22Rv1 (cell line): Measurements from ENCODE around the gene IDE.

Experiments
- H3K27ac ChIP-seq: fragments of 450-650 bp; 2 replicates; pipeline ENCODE4 v1.5.1; 2017
- ZFX ChIP-seq: fragments of 450-650 bp; IDR thresholded peaks from 2 replicates; pipeline ENCODE4 v1.6.1; 2017; ENCODE audit warnings: antibody characterized with exemption, borderline replicate concordance
- TF ChIP-seq, protein P1 (sequence below): fragments of 450-650 bp; IDR thresholded peaks from 2 replicates; pipeline ENCODE4 v1.5.1; 2017; ENCODE audit warnings: mild to moderate bottlenecking

Gene IDE

DNA sequence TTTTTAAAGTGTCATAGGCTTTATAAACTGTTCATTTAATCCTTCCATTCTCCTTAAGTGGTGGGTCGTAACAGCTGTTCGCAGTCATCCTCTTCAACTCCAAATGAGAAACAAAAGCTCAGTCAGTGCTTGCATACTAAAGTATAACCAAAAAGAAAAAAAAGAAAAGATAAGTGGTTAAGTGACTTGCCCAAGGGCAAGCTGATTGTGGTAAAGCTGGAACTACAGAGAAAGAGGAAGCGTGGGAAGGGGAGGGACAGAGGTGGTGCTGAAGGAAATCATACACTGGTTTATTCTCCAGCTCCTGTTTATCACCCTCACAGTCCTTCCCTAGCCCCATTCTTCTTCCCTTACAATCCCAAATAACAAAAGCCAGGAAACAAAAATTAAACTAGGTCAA lies 29.6 kb downstream of the IDE start:
- TF ChIP-seq, protein P1, sequence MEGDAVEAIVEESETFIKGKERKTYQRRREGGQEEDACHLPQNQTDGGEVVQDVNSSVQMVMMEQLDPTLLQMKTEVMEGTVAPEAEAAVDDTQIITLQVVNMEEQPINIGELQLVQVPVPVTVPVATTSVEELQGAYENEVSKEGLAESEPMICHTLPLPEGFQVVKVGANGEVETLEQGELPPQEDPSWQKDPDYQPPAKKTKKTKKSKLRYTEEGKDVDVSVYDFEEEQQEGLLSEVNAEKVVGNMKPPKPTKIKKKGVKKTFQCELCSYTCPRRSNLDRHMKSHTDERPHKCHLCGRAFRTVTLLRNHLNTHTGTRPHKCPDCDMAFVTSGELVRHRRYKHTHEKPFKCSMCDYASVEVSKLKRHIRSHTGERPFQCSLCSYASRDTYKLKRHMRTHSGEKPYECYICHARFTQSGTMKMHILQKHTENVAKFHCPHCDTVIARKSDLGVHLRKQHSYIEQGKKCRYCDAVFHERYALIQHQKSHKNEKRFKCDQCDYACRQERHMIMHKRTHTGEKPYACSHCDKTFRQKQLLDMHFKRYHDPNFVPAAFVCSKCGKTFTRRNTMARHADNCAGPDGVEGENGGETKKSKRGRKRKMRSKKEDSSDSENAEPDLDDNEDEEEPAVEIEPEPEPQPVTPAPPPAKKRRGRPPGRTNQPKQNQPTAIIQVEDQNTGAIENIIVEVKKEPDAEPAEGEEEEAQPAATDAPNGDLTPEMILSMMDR = no peak
- TF ChIP-seq ZFX = no peak
- no peak overlapping the region for H3K27ac ChIP-seq

DNA sequence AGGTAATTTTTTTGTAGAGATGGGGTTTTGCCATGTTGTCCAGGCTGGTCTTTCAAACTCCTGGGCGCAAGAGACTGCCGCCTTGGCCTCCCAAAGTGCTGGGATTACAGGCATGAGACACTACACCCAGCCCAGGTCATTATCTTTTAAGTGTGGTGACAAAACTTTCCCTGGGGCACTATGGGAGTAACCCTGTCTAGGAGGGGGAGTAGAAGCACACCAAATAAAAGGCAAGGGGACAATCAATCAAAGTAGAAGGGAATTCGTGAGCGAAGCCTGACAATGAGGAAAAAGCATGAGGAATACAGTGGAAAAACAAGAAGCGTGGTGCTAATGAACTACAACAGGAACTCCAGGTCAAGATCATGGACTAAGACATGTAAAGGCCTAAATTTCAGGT lies 31.4 kb downstream of the IDE start:
- TF ChIP-seq ZFX = no peak
- TF ChIP-seq, protein P1 = no peak
- H3K27ac ChIP-seq = no peak overlapping the region

DNA sequence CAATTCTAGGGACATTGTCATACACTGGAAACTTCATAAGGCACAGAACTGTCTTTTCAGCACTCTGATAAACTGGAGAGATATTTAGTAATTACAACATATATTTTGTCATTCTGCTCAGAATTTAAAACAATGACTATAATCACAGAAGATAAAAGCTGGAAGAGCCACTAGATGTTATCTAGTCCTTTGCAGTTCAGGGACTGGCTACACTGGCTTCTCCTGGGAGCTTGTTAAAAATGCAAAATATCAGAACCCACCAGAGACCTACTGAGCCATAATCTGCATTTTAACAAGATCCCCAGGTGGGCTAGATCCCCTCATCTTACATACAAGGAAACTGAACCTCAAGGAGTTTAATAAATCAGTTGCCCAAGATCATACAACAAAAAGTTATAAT lies 32.3 kb downstream of the IDE start:
- no peak overlapping the region for H3K27ac ChIP-seq
- no peak for TF ChIP-seq ZFX
- TF ChIP-seq, protein P1 = no peak

DNA sequence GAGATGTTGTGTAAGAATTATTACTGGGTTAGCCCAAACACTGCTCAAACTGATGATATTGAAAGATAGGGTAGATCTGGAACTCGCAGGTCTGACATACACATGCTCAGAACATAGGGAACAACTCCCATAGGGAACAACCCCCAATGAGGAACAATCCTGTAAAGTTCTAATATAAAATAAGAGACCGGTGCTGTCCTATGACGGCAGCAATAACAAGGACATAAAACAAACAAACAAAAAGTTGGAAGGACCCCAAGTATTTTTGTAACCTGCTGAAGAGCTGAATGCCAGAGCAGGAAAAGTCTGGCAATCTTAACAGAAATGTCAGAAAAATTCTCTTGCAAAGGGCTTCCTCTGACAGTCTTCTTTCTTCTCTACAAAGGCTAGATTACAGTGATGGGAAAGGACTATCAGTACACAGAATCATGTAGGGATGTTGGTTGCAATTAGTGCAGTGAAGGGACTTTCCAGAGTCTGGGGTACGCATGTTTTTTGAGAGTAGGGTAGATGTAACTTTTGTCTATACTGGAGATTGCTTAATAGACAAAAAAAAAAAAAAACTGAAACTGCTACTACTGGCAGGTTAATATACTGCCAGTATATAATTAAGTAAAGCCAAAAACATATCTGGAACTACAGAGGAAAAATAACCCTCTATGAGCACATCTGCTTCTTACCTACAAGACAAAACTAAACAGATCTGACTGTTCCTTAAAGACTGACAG lies 35.5 kb downstream of the IDE start:
- no peak for TF ChIP-seq ZFX
- TF ChIP-seq, protein P1 = no peak
- peak overlapping the region; percentile 22 for H3K27ac ChIP-seq

DNA sequence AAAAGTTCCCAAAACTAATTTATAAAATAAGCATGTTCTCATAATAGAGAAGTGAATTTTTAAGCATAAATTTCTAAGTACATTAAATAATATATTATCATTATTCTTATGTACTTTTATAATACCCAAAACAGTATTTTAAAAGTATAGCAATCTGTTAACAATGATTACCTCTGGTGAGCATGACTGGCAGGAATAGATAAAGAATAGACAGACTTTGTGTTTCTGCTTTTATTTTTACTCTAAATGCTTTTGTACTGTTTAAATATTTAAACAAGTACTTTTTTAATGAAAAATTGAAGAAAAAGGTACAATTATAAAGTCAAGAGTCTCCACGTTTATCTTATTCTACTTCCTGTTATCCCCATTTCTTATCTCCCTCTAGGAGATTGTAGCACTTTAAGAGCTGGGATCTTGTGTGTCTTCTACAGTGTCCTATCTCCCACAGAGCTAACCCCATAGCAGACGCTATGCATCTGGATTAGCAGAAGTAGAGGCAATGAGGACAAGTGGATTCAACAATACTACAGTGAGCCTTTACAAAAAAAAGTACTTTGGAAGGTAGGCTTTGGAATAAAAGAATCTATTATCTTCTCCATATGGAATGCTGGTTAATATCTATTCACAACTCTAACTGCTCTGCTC lies 42.9 kb downstream of the IDE start:
- no peak overlapping the region for H3K27ac ChIP-seq
- TF ChIP-seq, protein P1 = no peak
- no peak for TF ChIP-seq ZFX

DNA sequence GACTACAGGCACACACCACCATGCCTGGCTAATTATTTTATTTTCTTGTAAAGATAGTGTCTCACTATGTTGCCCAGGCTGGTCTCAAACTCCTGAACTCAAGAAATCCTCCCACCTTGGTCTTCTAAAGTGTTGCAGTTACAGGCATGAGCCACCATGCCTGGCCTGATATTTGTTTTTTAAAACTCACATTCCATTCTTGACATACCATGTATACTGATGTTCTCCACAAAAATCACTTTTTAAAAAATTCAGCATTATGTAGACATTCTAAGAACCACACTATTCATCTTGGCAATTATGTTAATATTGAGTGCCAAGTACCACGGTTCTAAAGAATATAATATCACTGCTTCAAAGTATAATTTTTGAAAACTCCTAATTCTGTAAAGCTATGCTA lies 43.5 kb downstream of the IDE start:
- no peak overlapping the region for H3K27ac ChIP-seq
- TF ChIP-seq, protein P1 = no peak
- no peak for TF ChIP-seq ZFX

DNA sequence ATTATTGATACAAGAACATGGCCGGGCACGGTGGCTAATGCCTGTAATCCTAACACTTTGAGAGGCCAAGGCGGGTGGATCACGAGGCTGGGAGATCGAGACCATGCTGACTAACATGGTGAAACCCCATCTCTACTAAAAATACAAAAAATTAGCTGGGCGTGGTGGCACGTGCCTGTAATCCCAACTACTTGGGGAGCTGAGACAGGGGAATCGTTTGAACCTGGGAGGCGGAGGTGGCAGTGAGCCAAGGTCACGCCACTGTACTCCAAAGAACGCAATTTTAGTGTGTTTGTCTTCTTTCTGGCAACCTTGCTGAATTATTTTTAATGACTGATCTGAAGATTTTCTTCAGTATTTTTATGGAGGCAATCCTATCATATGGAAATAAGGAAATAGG lies 46.2 kb downstream of the IDE start:
- TF ChIP-seq, protein P1 = no peak
- TF ChIP-seq ZFX = no peak
- H3K27ac ChIP-seq = no peak overlapping the region
